GM12878 (cell line): ENCODE data around the gene PPP1R27. TPM values are rescaled to one million over a fixed set of nuclear protein-coding genes. Genes with fewer than 3 reads are reported as not detected.

Experiments
- ATAC-seq: fragments of 200-7000 bp; cut with Tn5 transposase; 3 replicates; pipeline ENCODE4 v1.9.1; 2020; ENCODE audit warnings: mild to moderate bottlenecking, moderate library complexity
- BruUV-seq: library from RNA; stranded (reverse); fragments of 400-500 nt; replicated peaks from 2 replicates; lab custom pipeline; 2021; lab: Mats Ljungman, UMichigan
- CTCF ChIA-PET: fragments of 300-600 bp; sonication (Branson Sonifier 250); formaldehyde crosslinking; extraction: SDS; loops from one replicate; lab custom pipeline; 2021; ENCODE audit warnings: inconsistent platforms; lab: Yijun Ruan, JAX
- POLR2A ChIA-PET: fragments of 350-600 bp; formaldehyde crosslinking; extraction: SDS; loops from one replicate; lab custom pipeline; 2021; ENCODE audit warnings: inconsistent platforms; lab: Charles Lee
- RAD21 ChIA-PET: fragments of 300-600 bp; sonication (Branson Sonifier 250); formaldehyde crosslinking; loops from one replicate; lab custom pipeline; 2023; ENCODE audit warnings: antibody characterized with exemption; ENCODE audit not compliant: unreplicated experiment; lab: Charles Lee
- SMC1A ChIA-PET: fragments of 300-600 bp; sonication (Branson Sonifier 250); formaldehyde crosslinking; loops from one replicate; lab custom pipeline; 2023; ENCODE audit not compliant: unreplicated experiment, uncharacterized antibody; lab: Charles Lee
- DNase-seq: peaks from one replicate; pipeline ENCODE4 v3.0.0-alpha.2; 2011; ENCODE audit warnings: low read depth, low spot score
- FAIRE-seq: peaks from 3 replicates; lab custom pipeline; 2011; peaks lifted over from hg19 to GRCh38; lab: Jason Lieb, UNC
- H2AFZ ChIP-seq: 2 replicates; pipeline ENCODE4 v1.6.0; 2011; ENCODE audit warnings: low read depth, low read length, control low read depth; ENCODE audit not compliant: control insufficient read depth
- H3K27ac ChIP-seq: 2 replicates; pipeline ENCODE4 v1.5.1; 2011; ENCODE audit warnings: control low read depth; ENCODE audit not compliant: control insufficient read depth, insufficient read depth
- H3K27me3 ChIP-seq, 2 experiments: replicated peaks in 1 of 2; 2 replicates each; pipeline versions ENCODE4 v1.6.0 to v1.6.1; 2011; ENCODE audit warnings: low read length in 1 of 2; ENCODE audit not compliant: control insufficient read depth in 2 of 2, insufficient read depth in 2 of 2
- H3K36me3 ChIP-seq, 2 experiments: 2 replicates each; pipeline ENCODE4 v1.5.1; 2011; ENCODE audit warnings: low read length in 1 of 2; ENCODE audit not compliant: control insufficient read depth in 2 of 2, insufficient read depth in 2 of 2
- H3K4me1 ChIP-seq: 2 replicates; pipeline ENCODE4 v1.6.1; 2011; ENCODE audit warnings: mild to moderate bottlenecking, low read length, moderate library complexity, mixed read lengths; ENCODE audit not compliant: control insufficient read depth, insufficient read depth
- H3K4me2 ChIP-seq: 2 replicates; pipeline ENCODE4 v1.6.0; 2011; ENCODE audit warnings: control low read depth; ENCODE audit not compliant: control insufficient read depth, insufficient read depth
- H3K4me3 ChIP-seq: fragments of 200-600 bp; sonication (generic); 2 replicates; pipeline ENCODE4 v1.5.1; 2016
- H3K79me2 ChIP-seq: 2 replicates; pipeline ENCODE4 v1.6.0; 2011; ENCODE audit warnings: low read length; ENCODE audit not compliant: control insufficient read depth, insufficient read depth
- H3K9ac ChIP-seq: 2 replicates; pipeline ENCODE4 v1.8.0; 2011; ENCODE audit warnings: low read length, control low read depth, mixed read lengths; ENCODE audit not compliant: control insufficient read depth, insufficient read depth
- H3K9me3 ChIP-seq: replicated peaks from 3 replicates; pipeline ENCODE4 v1.5.1; 2011; ENCODE audit warnings: mild to moderate bottlenecking, low read length; ENCODE audit not compliant: control insufficient read depth, insufficient read depth
- H4K20me1 ChIP-seq: 2 replicates; pipeline ENCODE4 v1.6.0; 2011; ENCODE audit not compliant: control insufficient read depth, insufficient read depth
- CEBPB ChIP-seq, 2 experiments: fragments of 150-350 bp in 1 of 2; IDR thresholded peaks; 2 replicates each; pipeline ENCODE4 v1.6.1; 2012 to 2014; ENCODE audit warnings: low read depth in 2 of 2, low read length in 2 of 2, borderline replicate concordance in 1 of 2, inconsistent platforms in 1 of 2
- FOXK2 ChIP-seq: fragments of 450-650 bp; IDR thresholded peaks from 2 replicates; pipeline ENCODE4 v1.6.1; 2017; ENCODE audit warnings: mild to moderate bottlenecking, moderate library complexity
- HCFC1 ChIP-seq: fragments of 150-350 bp; IDR thresholded peaks from 2 replicates; pipeline ENCODE4 v1.6.1; 2014; ENCODE audit warnings: low read length
- NFYA ChIP-seq: IDR thresholded peaks from 2 replicates; pipeline ENCODE4 v1.6.1; 2011; ENCODE audit warnings: low read depth, mild to moderate bottlenecking, low read length, improper control_type of control experiment, borderline replicate concordance
- NFYB ChIP-seq: IDR thresholded peaks from 2 replicates; pipeline ENCODE4 v1.6.1; 2011; ENCODE audit warnings: low read depth, mild to moderate bottlenecking, low read length, improper control_type of control experiment, moderate library complexity; ENCODE audit not compliant: insufficient read depth
- PAX5 ChIP-seq: IDR thresholded peaks from 2 replicates; pipeline ENCODE4 v1.6.1; 2011; ENCODE audit warnings: low read depth, low read length, borderline replicate concordance
- POLR2A ChIP-seq: IDR thresholded peaks from 2 replicates; pipeline ENCODE4 v1.6.1; 2011; ENCODE audit warnings: low read depth, mild to moderate bottlenecking, low read length
- POLR2AphosphoS2 ChIP-seq: IDR thresholded peaks from 2 replicates; pipeline ENCODE4 v1.6.1; 2011; ENCODE audit warnings: low read depth, mild to moderate bottlenecking, low read length, improper control_type of control experiment, moderate library complexity
- POLR2AphosphoS5 ChIP-seq: IDR thresholded peaks from 2 replicates; pipeline ENCODE4 v1.6.1; 2011; ENCODE audit warnings: mild to moderate bottlenecking, low read length, inconsistent platforms
- RB1 ChIP-seq: fragments of 450-650 bp; formaldehyde crosslinking; IDR thresholded peaks from 2 replicates; pipeline ENCODE4 v1.6.1; 2017; ENCODE audit warnings: mild to moderate bottlenecking, borderline replicate concordance
- RUNX3 ChIP-seq: IDR thresholded peaks from 2 replicates; pipeline ENCODE4 v1.6.1; 2012; ENCODE audit warnings: low read length, inconsistent platforms
- SMARCA5 ChIP-seq: fragments of 450-650 bp; IDR thresholded peaks from 2 replicates; pipeline ENCODE4 v1.6.1; 2017; ENCODE audit warnings: mild to moderate bottlenecking
- TAF1 ChIP-seq: IDR thresholded peaks from 2 replicates; pipeline ENCODE4 v1.6.1; 2011; ENCODE audit warnings: mild to moderate bottlenecking, low read depth, low read length, borderline replicate concordance
- TBL1XR1 ChIP-seq: IDR thresholded peaks from 2 replicates; pipeline ENCODE4 v1.6.1; 2012; ENCODE audit warnings: low read depth, low read length, improper control_type of control experiment
- TCF12 ChIP-seq: IDR thresholded peaks from 2 replicates; pipeline ENCODE4 v1.6.1; 2011; ENCODE audit warnings: low read depth, mild to moderate bottlenecking, low read length
- ZNF384 ChIP-seq: IDR thresholded peaks from 2 replicates; pipeline ENCODE4 v1.6.1; 2012; ENCODE audit warnings: low read depth, mild to moderate bottlenecking, low read length, improper control_type of control experiment, borderline replicate concordance
- WGBS: methylation state at CpG from one replicate; pipeline ENCODE4 v1.1.6; 2016; ENCODE audit warnings: low lambda C conversion rate; ENCODE audit not compliant: insufficient replicate concordance, insufficient coverage; ENCODE audit errors: missing lambda C conversion rate; 5-methylcytosine and 5-hydroxymethylcytosine counted together
- in situ Hi-C: fragments of 300-500 bp; cut with MboI; formaldehyde crosslinking; loops from 9 replicates; pipeline ENCODE4 v1.14.3; 2018; ENCODE audit warnings: mixed read lengths
- intact Hi-C: fragments of 100-400 bp; cut with micrococcal nuclease; formaldehyde crosslinking; loops from one replicate; pipeline ENCODE4 v1.14.2; 2022; ENCODE audit not compliant: unreplicated experiment
- polyA plus RNA-seq, 11 experiments: library from polyadenylated mRNA; depleted of rRNA in 4 of 11; unstranded in 6 of 11; stranded (reverse) in 5 of 11; fragments of >200 nt; fragmentation: Nextera tagmentation in 4 of 11; fragmentation: Illumina TruSeq in 1 of 11; extraction: Ambion mirVana in 4 of 11; extraction: Trizol in 1 of 11; gene quantifications; 1 replicate in 1 of 11; 2 replicates in 10 of 11; pipeline versions ENCODE4 v1.2.1 to v1.2.3, GENCODE V29; 2011 to 2016; ENCODE audit warnings: inconsistent platforms in 2 of 11, missing spikeins in 2 of 11, low read depth in 1 of 11
- total RNA-seq, 4 experiments: library from RNA; depleted of rRNA in 3 of 4; stranded (reverse); fragments of >200 nt in 3 of 4; fragmentation: Illumina TruSeq in 1 of 4; extraction: Trizol in 1 of 4; gene quantifications; 2 replicates each; pipeline versions ENCODE4 v1.2.1 to v1.2.3, GENCODE V29; 2013 to 2021

PPP1R27 gene
- total and polyA plus RNA-seq, 10 of the 15 experiments (the other 5 are each of a cell fraction or from before 2014, with no cell fraction given), result 0.17 to 1.6 (median 0.49) TPM; not detected in 3

DNA sequence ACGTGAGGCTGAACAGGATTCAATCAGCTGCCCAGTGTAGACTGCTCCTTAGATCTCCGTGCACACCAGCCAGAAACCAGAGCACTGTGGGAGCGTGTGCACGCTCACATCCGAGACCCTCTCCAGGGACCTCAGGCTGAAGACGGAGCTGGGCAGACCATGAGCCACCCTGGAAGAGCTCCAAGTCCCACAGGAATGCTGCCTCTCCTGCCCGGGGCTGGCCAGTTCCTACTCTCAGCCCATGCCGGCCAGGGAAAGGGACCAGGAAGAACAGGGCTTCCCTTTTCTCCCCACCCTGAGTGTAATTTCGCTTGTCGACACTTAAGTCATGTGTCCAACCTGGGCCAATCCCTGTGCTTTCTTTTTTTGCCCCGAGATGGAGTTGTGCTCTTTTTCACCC lies 49.7 kb upstream of the PPP1R27 start:
- Histone ChIP-seq H3K4me2 (no peak overlapping the region), H3K27me3 (no peaks in the 10 kb centered on the region), H2AFZ (no peak overlapping the region), H3K36me3 (peaks cover 23 to 29% of the 10 kb centered on the region in 2 experiments; a peak in 3 of 4 replicates), H3K9me3 (no peaks in the 10 kb centered on the region), H3K9ac (no peak overlapping the region), H3K4me3 (no peak overlapping the region), H3K4me1 (peaks cover 6% of the 10 kb centered on the region), H3K79me2 (peaks cover 15% of the 10 kb centered on the region), H4K20me1 (0 out of 2 replicates have a peak, but pooled peaks cover 3% of the 10 kb centered on the region), H3K27ac (no peak overlapping the region)
- ChIA-PET SMC1A (no interaction called here), CTCF (no interaction called here), POLR2A (interaction anchor here (0.5 to 1.4 kb wide), 3 partner anchors 12 to 46 kb away, joined by 3 to 6 read pairs (median 3); no protein-coding TSS in a partner anchor), RAD21 (no interaction called here)
- in situ Hi-C loops (no loop called here), intact Hi-C loops (no loop called here)
- no peak for ATAC-seq
- no peak for FAIRE-seq
- WGBS, result 80% methylated on average over 11 of the region's 11 CpGs
- no peak for DNase-seq
- BruUV-seq, result no TSS peak
- TF ChIP-seq NFYA, result no peak
- TF ChIP-seq POLR2AphosphoS5, result peak; percentile 5; the same call in 1 of the 2 replicates

- peaks cover 1 to 2% of the 10 kb centered on the region in 2 experiments; a peak in 1 of 4 replicates for H3K36me3 ChIP-seq
- 66% methylated on average over 5 of the region's 5 CpGs for WGBS
- RAD21 ChIA-PET, result no interaction called here
Measured at GRCh38 chr17:81879121-81879520, 44.3 kb upstream of the PPP1R27 start.

More at GRCh38 chr17:81879121-81879520, 44.3 kb upstream of the PPP1R27 start:
- ChIA-PET SMC1A (no interaction called here), POLR2A (interaction anchor here (1.0 to 1.3 kb wide), 2 partner anchors 9 to 46 kb away, joined by 3 to 4 read pairs; partner anchors contain the start of gene MCRIP1), CTCF (no interaction called here)
- intact Hi-C loops, result no loop called here
- no TSS peak for BruUV-seq
- Histone ChIP-seq H3K4me1 (no peaks in the 10 kb centered on the region), H3K9me3 (no peaks in the 10 kb centered on the region), H3K4me2 (no peak overlapping the region), H3K9ac (no peak overlapping the region), H3K27ac (no peak overlapping the region), H3K79me2 (no peaks in the 10 kb centered on the region), H4K20me1 (no peaks in the 10 kb centered on the region), H2AFZ (no peak overlapping the region), H3K4me3 (no peak overlapping the region), H3K27me3 (no peaks in the 10 kb centered on the region)
- peak; percentile 38 for FAIRE-seq
- DNase-seq, result no peak
- no peak for ATAC-seq
- in situ Hi-C loops, result no loop called here
- TF ChIP-seq FOXK2, result no peak
- no peak for TF ChIP-seq POLR2AphosphoS2
- no peak for TF ChIP-seq ZNF384
- TF ChIP-seq PAX5, result no peak
- TF ChIP-seq HCFC1, result no peak
- no peak for TF ChIP-seq SMARCA5
- TF ChIP-seq POLR2A, result no peak
- no peak for TF ChIP-seq TCF12
- TF ChIP-seq CEBPB (IDR thresholded peaks at IDR 0.05; ENCODE audit: borderline replicate concordance in 1 of 2, low read depth in 2 of 2, low read length in 2 of 2), result no peak
- TF ChIP-seq TBL1XR1, result no peak
- no peak for TF ChIP-seq RB1
- no peak for TF ChIP-seq TAF1
- TF ChIP-seq NFYB, result no peak
- TF ChIP-seq RUNX3, result no peak
